Measurements from ENCODE around the gene RPL23. TPM values are rescaled to one million over a fixed set of nuclear protein-coding genes. Genes with fewer than 3 reads are reported as not detected.

RPL23 gene
- total RNA-seq = 1,142 TPM
- long read RNA-seq, transcript RPL23-206 (5 exons, 2,821 nt) = major isoform, 45 of 59 reads
- long read RNA-seq, partial matches to known transcripts = 11 of 59 reads
- long read RNA-seq, other reads (novel, unspliced or antisense) = 1 of 59 reads

- peaks cover 41% of the 10 kb centered on the region for H3K36me3 ChIP-seq
- no peaks in the 10 kb centered on the region for H3K9me3 ChIP-seq
- intact Hi-C loops (cut with DNase I) = no loop called here
- no peak for TF ChIP-seq CTCF (IDR thresholded peaks at IDR 0.05)
- peak within 1 kb of the TSS; percentile 97 for H3K27ac ChIP-seq
- ATAC-seq (peak; percentile 95), DNase-seq (peak; percentile 95)
- H3K27me3 ChIP-seq = no peaks in the 10 kb centered on the region
- peak within 1 kb of the TSS; percentile 61 for H3K4me3 ChIP-seq
- H3K4me1 ChIP-seq = peaks cover 21% of the 10 kb centered on the region
Measured at GRCh38 chr17:38853292-38854219, at the start of gene RPL23. RPL23 (minus strand) TSS chr17:38853721; CDS start chr17:38853710, 11 bp downstream.

- no peak for TF ChIP-seq CTCF (IDR thresholded peaks at IDR 0.05)
- no peak for DNase-seq
- Histone ChIP-seq H3K9me3 (no peaks in the 10 kb centered on the region), H3K27me3 (no peaks in the 10 kb centered on the region), H3K4me3 (no peak overlapping the region), H3K4me1 (peaks cover 73% of the 10 kb centered on the region), H3K27ac (peak overlapping the region; percentile 33), H3K36me3 (peaks cover 63% of the 10 kb centered on the region)
- ATAC-seq = peak; percentile 85
- intact Hi-C loops (cut with DNase I) = no loop called here
Measured at GRCh38 chr17:38900978-38901656, 47.6 kb upstream of the RPL23 start.

GRCh38 chr17:38899421-38899820, 45.9 kb upstream of the RPL23 start:
- no peak overlapping the region for H3K4me3 ChIP-seq
- no peak for ATAC-seq
- no peak for TF ChIP-seq CTCF (IDR thresholded peaks at IDR 0.05)

GRCh38 chr17:38898812-38899348, 45.4 kb upstream of the RPL23 start:
- peak; percentile 74 for DNase-seq
- TF ChIP-seq CTCF (IDR thresholded peaks at IDR 0.05) = no peak
- peak; percentile 53 for ATAC-seq
- intact Hi-C loops (cut with DNase I) = no loop called here
- peaks cover 83% of the 10 kb centered on the region for H3K4me1 ChIP-seq
- no peaks in the 10 kb centered on the region for H3K27me3 ChIP-seq
- peak overlapping the region; percentile 14 for H3K4me3 ChIP-seq
- peaks cover 60% of the 10 kb centered on the region for H3K36me3 ChIP-seq
- peak overlapping the region; percentile 81 for H3K27ac ChIP-seq
- H3K9me3 ChIP-seq = no peaks in the 10 kb centered on the region

More at GRCh38 chr17:38899421-38899820, 45.9 kb upstream of the RPL23 start:
- intact Hi-C loops (cut with DNase I) = no loop called here
- no peaks in the 10 kb centered on the region for H3K27me3 ChIP-seq
- peaks cover 65% of the 10 kb centered on the region for H3K36me3 ChIP-seq
- peaks cover 78% of the 10 kb centered on the region for H3K4me1 ChIP-seq
- peak overlapping the region; percentile 81 for H3K27ac ChIP-seq
- DNase-seq = no peak
- H3K9me3 ChIP-seq = no peaks in the 10 kb centered on the region

- no peak for TF ChIP-seq CTCF (IDR thresholded peaks at IDR 0.05)
- DNase-seq = no peak
- peak overlapping the region; percentile 14 for H3K4me3 ChIP-seq
- peaks cover 58% of the 10 kb centered on the region for H3K36me3 ChIP-seq
- ATAC-seq = no peak
- intact Hi-C loops (cut with DNase I) = no loop called here
- H3K27me3 ChIP-seq = no peaks in the 10 kb centered on the region
- peaks cover 89% of the 10 kb centered on the region for H3K4me1 ChIP-seq
- peak overlapping the region; percentile 81 for H3K27ac ChIP-seq
- no peaks in the 10 kb centered on the region for H3K9me3 ChIP-seq
Measured at GRCh38 chr17:38898291-38898679, 44.8 kb upstream of the RPL23 start.

All from upper lobe of right lung (tissue), 1 donor.